SK-N-SH (cell line): ENCODE results near the gene CCDC187. TPM values are rescaled to one million over a fixed set of nuclear protein-coding genes. Genes with fewer than 3 reads are reported as not detected.

ENCODE experiments used
- CTCF ChIA-PET: fragments of 300-600, 350-600 bp; formaldehyde crosslinking; extraction: SDS; loops from one replicate; lab custom pipeline; 2021; lab: Yijun Ruan, JAX
- POLR2A ChIA-PET: fragments of 350-600 bp; sonication (Branson Sonifier 250); formaldehyde crosslinking; extraction: SDS; loops from one replicate; lab custom pipeline; 2020; ENCODE audit warnings: antibody characterized with exemption, inconsistent platforms; lab: Yijun Ruan, JAX
- DNase-seq: peaks from one replicate; pipeline ENCODE4 v3.0.0; 2012
- H2AFZ ChIP-seq: fragments of 200-600 bp; sonication (generic); 2 replicates; pipeline ENCODE4 v1.8.1; 2016; ENCODE audit warnings: antibody characterized with exemption, mild to moderate bottlenecking, low read depth
- H3F3A ChIP-seq: fragments of 200-600 bp; sonication (generic); replicated peaks from 2 replicates; pipeline ENCODE3; 2016; ENCODE audit warnings: antibody characterized with exemption, mild to moderate bottlenecking; ENCODE audit not compliant: insufficient read depth
- H3K27ac ChIP-seq, 2 experiments: fragments of 200-500 bp in 1 of 2; fragments of 200-600 bp in 1 of 2; sonication (Bioruptor generic) in 1 of 2; sonication (generic), shearing (Covaris generic) in 1 of 2; 2 replicates each; pipeline versions ENCODE4 v1.5.1 to v1.6.1; 2014 to 2016; ENCODE audit warnings: low read depth in 2 of 2, inconsistent platforms in 1 of 2, low read length in 1 of 2, mild to moderate bottlenecking in 1 of 2, mixed read lengths in 1 of 2
- H3K27me3 ChIP-seq: fragments of 200-600 bp; sonication (generic), shearing (Covaris generic); 2 replicates; pipeline ENCODE4 v1.6.1; 2016; ENCODE audit warnings: mixed run types; ENCODE audit not compliant: insufficient read depth
- H3K36me3 ChIP-seq, 2 experiments: fragments of 200-500 bp in 1 of 2; fragments of 200-600 bp in 1 of 2; sonication (Bioruptor generic) in 1 of 2; sonication (generic) in 1 of 2; replicated peaks in 1 of 2; 2 replicates each; pipeline versions ENCODE3 to v1.5.1; 2014 to 2016; ENCODE audit warnings: low read length in 1 of 2, mild to moderate bottlenecking in 1 of 2; ENCODE audit not compliant: insufficient read depth in 2 of 2, control insufficient read depth in 1 of 2
- H3K4me1 ChIP-seq, 2 experiments: fragments of 200-500 bp in 1 of 2; fragments of 200-600 bp in 1 of 2; sonication (Bioruptor generic) in 1 of 2; sonication (generic), shearing (Covaris generic) in 1 of 2; 2 replicates each; pipeline versions ENCODE4 v1.5.1 to v1.6.1; 2014 to 2016; ENCODE audit warnings: low read depth in 1 of 2, low read length in 1 of 2, mixed run types in 1 of 2; ENCODE audit not compliant: insufficient read depth in 2 of 2, control insufficient read depth in 1 of 2
- H3K4me2 ChIP-seq: fragments of 200-600 bp; sonication (generic), shearing (Covaris generic); 2 replicates; pipeline ENCODE4 v1.6.1; 2017; ENCODE audit warnings: mixed run types
- H3K4me3 ChIP-seq, 2 experiments: fragments of 200-500 bp in 1 of 2; fragments of 200-600 bp in 1 of 2; sonication (Bioruptor generic) in 1 of 2; sonication (generic), shearing (Covaris generic) in 1 of 2; 2 replicates each; pipeline versions ENCODE4 v1.5.1 to v1.8.1; 2014 to 2016; ENCODE audit warnings: low read depth in 2 of 2, inconsistent platforms in 1 of 2, low read length in 1 of 2, mild to moderate bottlenecking in 1 of 2, mixed read lengths in 1 of 2, moderate library complexity in 1 of 2
- H3K79me2 ChIP-seq: fragments of 200-600 bp; sonication (generic); 2 replicates; pipeline ENCODE4 v1.8.1; 2017; ENCODE audit warnings: mild to moderate bottlenecking; ENCODE audit not compliant: insufficient read depth
- H3K9ac ChIP-seq: fragments of 200-600 bp; sonication (generic); 2 replicates; pipeline ENCODE4 v1.6.1; 2017; ENCODE audit warnings: mixed run types
- H3K9me2 ChIP-seq: fragments of 200-600 bp; sonication (generic); 2 replicates; pipeline ENCODE4 v1.6.1; 2017; ENCODE audit warnings: mixed run types
- H3K9me3 ChIP-seq: fragments of 200-600 bp; sonication (generic); 2 replicates; pipeline ENCODE4 v1.6.1; 2017; ENCODE audit warnings: mixed run types, mild to moderate bottlenecking, moderate library complexity
- H4K20me1 ChIP-seq: fragments of 200-600 bp; sonication (generic); 2 replicates; pipeline ENCODE4 v1.6.1; 2017; ENCODE audit warnings: mild to moderate bottlenecking, mixed run types; ENCODE audit not compliant: insufficient read depth
- FOXJ3 ChIP-seq: sonication (generic); formaldehyde crosslinking; IDR thresholded peaks from 2 replicates; pipeline ENCODE4 v1.5.1; 2020; ENCODE audit warnings: mild to moderate bottlenecking, missing genetic modification reagents
- FOXM1 ChIP-seq: IDR thresholded peaks from 2 replicates; pipeline ENCODE4 v1.4.0; 2012; ENCODE audit warnings: low read depth, mild to moderate bottlenecking
- NFIC ChIP-seq: IDR thresholded peaks from 2 replicates; pipeline ENCODE4 v1.4.0; 2012; ENCODE audit warnings: borderline replicate concordance
- REST ChIP-seq: IDR thresholded peaks from 2 replicates; pipeline ENCODE4 v1.6.1; 2012; ENCODE audit warnings: mild to moderate bottlenecking, low read depth, low read length, moderate library complexity
- RXRA ChIP-seq: IDR thresholded peaks from 2 replicates; pipeline ENCODE4 v1.4.0; 2012; ENCODE audit warnings: low read depth, mild to moderate bottlenecking, borderline replicate concordance
- WGBS: methylation state at CpG from one replicate; pipeline ENCODE4 v1.1.6; 2017; ENCODE audit warnings: low lambda C conversion rate; 5-methylcytosine and 5-hydroxymethylcytosine counted together
- polyA plus RNA-seq, 3 experiments: library from polyadenylated mRNA; depleted of rRNA; stranded (reverse); fragments of >200 nt; gene quantifications; 2 replicates each; pipeline ENCODE4 v1.2.3, GENCODE V29; 2012
- TF ChIP-seq, protein P1 (sequence below): IDR thresholded peaks from 2 replicates; pipeline ENCODE4 v1.4.0; 2012; ENCODE audit warnings: low read depth, borderline replicate concordance

CCDC187 gene
- polyA plus RNA-seq, 1 of the 3 experiments (the other 2 are of a cell fraction) = not detected

- Histone ChIP-seq H2AFZ (no peak overlapping the region), H3K27me3 (no peaks in the 10 kb centered on the region), H3K4me2 (no peak overlapping the region), H3K36me3 (peaks cover 0 to 4% of the 10 kb centered on the region in 2 experiments), H3K27ac (no peak overlapping the region), H3F3A (peaks cover 4% of the 10 kb centered on the region), H3K79me2 (peaks cover 32% of the 10 kb centered on the region; the same call in 1 of the 2 replicates), H3K4me1 (peaks cover 8 to 32% of the 10 kb centered on the region in 2 experiments; a peak in 3 of 4 replicates), H3K4me3 (no peak overlapping the region), H3K9me2 (no peaks in the 10 kb centered on the region), H4K20me1 (peaks cover 30% of the 10 kb centered on the region), H3K9me3 (no peaks in the 10 kb centered on the region), H3K9ac (no peak overlapping the region)
- ChIA-PET CTCF (interaction anchor here (0.9 to 1.1 kb wide), 2 partner anchors 20 to 119 kb away, joined by 3 to 4 read pairs; no protein-coding TSS in a partner anchor), POLR2A (no interaction called here)
- WGBS = 85% methylated on average over 26 of the region's 26 CpGs
- TF ChIP-seq REST (no peak), FOXM1 (no peak), RXRA (no peak), FOXJ3 (CRISPR knock-in tag) (no peak), NFIC (no peak)
- TF ChIP-seq, protein P1, sequence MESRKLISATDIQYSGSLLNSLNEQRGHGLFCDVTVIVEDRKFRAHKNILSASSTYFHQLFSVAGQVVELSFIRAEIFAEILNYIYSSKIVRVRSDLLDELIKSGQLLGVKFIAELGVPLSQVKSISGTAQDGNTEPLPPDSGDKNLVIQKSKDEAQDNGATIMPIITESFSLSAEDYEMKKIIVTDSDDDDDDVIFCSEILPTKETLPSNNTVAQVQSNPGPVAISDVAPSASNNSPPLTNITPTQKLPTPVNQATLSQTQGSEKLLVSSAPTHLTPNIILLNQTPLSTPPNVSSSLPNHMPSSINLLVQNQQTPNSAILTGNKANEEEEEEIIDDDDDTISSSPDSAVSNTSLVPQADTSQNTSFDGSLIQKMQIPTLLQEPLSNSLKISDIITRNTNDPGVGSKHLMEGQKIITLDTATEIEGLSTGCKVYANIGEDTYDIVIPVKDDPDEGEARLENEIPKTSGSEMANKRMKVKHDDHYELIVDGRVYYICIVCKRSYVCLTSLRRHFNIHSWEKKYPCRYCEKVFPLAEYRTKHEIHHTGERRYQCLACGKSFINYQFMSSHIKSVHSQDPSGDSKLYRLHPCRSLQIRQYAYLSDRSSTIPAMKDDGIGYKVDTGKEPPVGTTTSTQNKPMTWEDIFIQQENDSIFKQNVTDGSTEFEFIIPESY = no peak
- no peak for DNase-seq
These were observed 56.9 kb downstream of the CCDC187 start for GRCh38 chr9:136246849-136247550.
